Measurements from ENCODE around the gene SPATA13. TPM values are rescaled to one million over a fixed set of nuclear protein-coding genes. Genes with fewer than 3 reads are reported as not detected.

The SPATA13 gene
- total and polyA plus RNA-seq, 2 donors (not counting 1 experiment from before 2014, with no cell fraction given), result 5.7 to 8.3 TPM

DNA sequence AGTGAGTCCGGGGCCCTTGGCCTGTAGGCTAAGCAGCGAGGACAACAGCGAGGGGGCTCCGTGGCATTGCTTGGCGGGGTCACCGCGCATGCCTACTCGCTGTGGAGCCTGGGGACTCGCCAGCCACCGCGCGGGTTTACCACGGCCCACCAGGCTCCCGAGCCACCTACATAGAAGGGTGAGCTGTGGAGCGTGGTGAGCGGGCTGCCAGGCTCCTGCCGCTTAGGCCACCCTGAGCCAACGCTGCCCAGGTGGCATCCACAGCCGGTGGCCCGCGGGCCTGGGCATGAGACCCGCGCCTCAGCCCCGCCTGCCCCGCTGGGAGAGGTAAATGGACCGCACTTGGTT is 180.1 kb downstream of the SPATA13 start:
- no peaks in the 10 kb centered on the region for H3K79me2 ChIP-seq (ENCODE audit: control insufficient read depth, insufficient read depth, low read length)
- POLR2A ChIA-PET, result no interaction called here
- H4K20me1 ChIP-seq (ENCODE audit: control insufficient read depth, insufficient read depth, low read length, poor library complexity, severe bottlenecking), result no peaks in the 10 kb centered on the region
- no peak overlapping the region for H3K9ac ChIP-seq (ENCODE audit: low read length)
- H3K9me3 ChIP-seq (ENCODE audit: control extremely low read depth in 1 of 3, control insufficient read depth in 2 of 3, insufficient read depth in 1 of 3, low read length in 2 of 3), result peaks cover 0 to 19% (median 0%) of the 10 kb centered on the region in 3 donors
- no peak overlapping the region for H3K27ac Mint-ChIP-seq
- H3K27ac ChIP-seq (ENCODE audit: low read length in 2 of 2), result no peak overlapping the region
- no peaks in the 10 kb centered on the region for H3K36me3 ChIP-seq (replicated peaks in 1 of 2; ENCODE audit: control extremely low read depth in 1 of 2, control insufficient read depth in 1 of 2, extremely low read depth in 1 of 2, insufficient read depth in 2 of 2, low read length in 1 of 2)
- CTCF ChIA-PET, result no interaction called here
- H3K9me3 Mint-ChIP-seq (ENCODE audit: insufficient read depth), result no peaks in the 10 kb centered on the region
- peaks cover 22% of the 10 kb centered on the region for H3K27me3 Mint-ChIP-seq
- H3K4me3 ChIP-seq (ENCODE audit: control extremely low read depth in 1 of 5, extremely low read depth in 1 of 5, insufficient read depth in 1 of 5, low read depth in 2 of 5, low read length in 4 of 5), result no peak overlapping the region
- intact Hi-C loops (cut with micrococcal nuclease), result no loop called here
- H3K4me1 ChIP-seq (ENCODE audit: control insufficient read depth in 2 of 2, insufficient read depth in 2 of 2, low read length in 2 of 2), result no peaks in the 10 kb centered on the region
- peaks cover 0 to 2% (median 0%) of the 10 kb centered on the region in 4 experiments for H3K27me3 ChIP-seq (replicated peaks in 1 of 4; ENCODE audit: control extremely low read depth in 1 of 4, control insufficient read depth in 3 of 4, insufficient read depth in 4 of 4, low read length in 3 of 4)
- no peaks in the 10 kb centered on the region for H3K4me1 Mint-ChIP-seq
- no peak for TF ChIP-seq EZH2 (IDR thresholded peaks at IDR 0.05; ENCODE audit: borderline replicate concordance, insufficient read depth, low read depth, low read length, poor library complexity, severe bottlenecking)
- TF ChIP-seq, protein P1, sequence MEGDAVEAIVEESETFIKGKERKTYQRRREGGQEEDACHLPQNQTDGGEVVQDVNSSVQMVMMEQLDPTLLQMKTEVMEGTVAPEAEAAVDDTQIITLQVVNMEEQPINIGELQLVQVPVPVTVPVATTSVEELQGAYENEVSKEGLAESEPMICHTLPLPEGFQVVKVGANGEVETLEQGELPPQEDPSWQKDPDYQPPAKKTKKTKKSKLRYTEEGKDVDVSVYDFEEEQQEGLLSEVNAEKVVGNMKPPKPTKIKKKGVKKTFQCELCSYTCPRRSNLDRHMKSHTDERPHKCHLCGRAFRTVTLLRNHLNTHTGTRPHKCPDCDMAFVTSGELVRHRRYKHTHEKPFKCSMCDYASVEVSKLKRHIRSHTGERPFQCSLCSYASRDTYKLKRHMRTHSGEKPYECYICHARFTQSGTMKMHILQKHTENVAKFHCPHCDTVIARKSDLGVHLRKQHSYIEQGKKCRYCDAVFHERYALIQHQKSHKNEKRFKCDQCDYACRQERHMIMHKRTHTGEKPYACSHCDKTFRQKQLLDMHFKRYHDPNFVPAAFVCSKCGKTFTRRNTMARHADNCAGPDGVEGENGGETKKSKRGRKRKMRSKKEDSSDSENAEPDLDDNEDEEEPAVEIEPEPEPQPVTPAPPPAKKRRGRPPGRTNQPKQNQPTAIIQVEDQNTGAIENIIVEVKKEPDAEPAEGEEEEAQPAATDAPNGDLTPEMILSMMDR (IDR thresholded peaks at IDR 0.05), result no peak
- no peak overlapping the region for H2AFZ ChIP-seq (ENCODE audit: insufficient read depth, low read depth, low read length, poor library complexity, severe bottlenecking)
- 76% methylated on average over 19 of the region's 26 CpGs for WGBS (ENCODE audit: insufficient coverage)
- no peak overlapping the region for H3K4me2 ChIP-seq (replicated peaks; ENCODE audit: low read depth, low read length, poor library complexity, severe bottlenecking)
- no peak overlapping the region for H3K4me3 Mint-ChIP-seq
- no peak for DNase-seq
- no peak for ATAC-seq (ENCODE audit: low read depth)

DNA sequence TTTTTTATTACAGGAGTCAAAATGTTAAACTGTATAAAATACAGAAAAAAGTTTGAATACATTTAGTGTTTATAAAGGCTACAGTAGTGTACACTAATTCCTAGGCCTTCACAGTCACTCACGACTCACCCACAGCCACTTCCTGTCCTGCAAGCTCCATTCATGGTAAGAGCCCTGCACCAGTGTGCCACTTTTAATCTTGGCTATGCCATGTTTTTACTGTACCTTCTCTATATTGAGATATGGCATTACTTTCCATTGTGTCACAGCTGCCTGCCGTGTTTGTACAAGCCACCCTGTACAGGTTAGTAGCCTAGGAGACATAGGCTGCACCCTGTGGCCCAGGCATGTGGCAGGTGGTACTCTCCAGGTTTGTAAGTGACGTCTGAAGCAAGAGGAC is 180.9 kb downstream of the SPATA13 start:
- Mint-ChIP-seq H3K27ac (no peak overlapping the region), H3K4me3 (no peak overlapping the region), H3K4me1 (no peaks in the 10 kb centered on the region), H3K9me3 (ENCODE audit: insufficient read depth) (no peaks in the 10 kb centered on the region), H3K27me3 (peaks cover 20% of the 10 kb centered on the region)
- H3K27ac ChIP-seq (ENCODE audit: low read length in 2 of 2), result no peak overlapping the region
- no peaks in the 10 kb centered on the region for H3K4me1 ChIP-seq (ENCODE audit: control insufficient read depth in 2 of 2, insufficient read depth in 2 of 2, low read length in 2 of 2)
- H4K20me1 ChIP-seq (ENCODE audit: control insufficient read depth, insufficient read depth, low read length, poor library complexity, severe bottlenecking), result no peaks in the 10 kb centered on the region
- peaks cover 0 to 2% (median 0%) of the 10 kb centered on the region in 4 experiments for H3K27me3 ChIP-seq (replicated peaks in 1 of 4; ENCODE audit: control extremely low read depth in 1 of 4, control insufficient read depth in 3 of 4, insufficient read depth in 4 of 4, low read length in 3 of 4)
- WGBS (ENCODE audit: insufficient coverage), result 75% methylated on average over 1 of the region's 3 CpGs
- intact Hi-C loops (cut with micrococcal nuclease), result no loop called here
- H3K4me3 ChIP-seq (ENCODE audit: control extremely low read depth in 1 of 5, extremely low read depth in 1 of 5, insufficient read depth in 1 of 5, low read depth in 2 of 5, low read length in 4 of 5), result no peak overlapping the region
- H3K36me3 ChIP-seq (replicated peaks in 1 of 2; ENCODE audit: control extremely low read depth in 1 of 2, control insufficient read depth in 1 of 2, extremely low read depth in 1 of 2, insufficient read depth in 2 of 2, low read length in 1 of 2), result no peaks in the 10 kb centered on the region
- POLR2A ChIA-PET, result no interaction called here
- CTCF ChIA-PET, result no interaction called here
- no peak for DNase-seq
- no peaks in the 10 kb centered on the region for H3K79me2 ChIP-seq (ENCODE audit: control insufficient read depth, insufficient read depth, low read length)
- no peak overlapping the region for H3K9ac ChIP-seq (ENCODE audit: low read length)
- ATAC-seq (ENCODE audit: low read depth), result no peak
- TF ChIP-seq, protein P1 (IDR thresholded peaks at IDR 0.05), result no peak
- no peak for TF ChIP-seq EZH2 (IDR thresholded peaks at IDR 0.05; ENCODE audit: borderline replicate concordance, insufficient read depth, low read depth, low read length, poor library complexity, severe bottlenecking)
- H2AFZ ChIP-seq (ENCODE audit: insufficient read depth, low read depth, low read length, poor library complexity, severe bottlenecking), result no peak overlapping the region
- no peak overlapping the region for H3K4me2 ChIP-seq (replicated peaks; ENCODE audit: low read depth, low read length, poor library complexity, severe bottlenecking)
- H3K9me3 ChIP-seq (ENCODE audit: control extremely low read depth in 1 of 3, control insufficient read depth in 2 of 3, insufficient read depth in 1 of 3, low read length in 2 of 3), result peaks cover 0 to 18% (median 0%) of the 10 kb centered on the region in 3 donors

Data from B cell (primary cell).